HG02571 (cell line): ENCODE measurements around the gene CEP295NL.
"Not testable (repeated sequence)": the region's sequence is repeated elsewhere in the genome, so short reads cannot be mapped to it uniquely, and the experiment has no call there.

Experiments used
- ATAC-seq: cut with Tn5 transposase; IDR thresholded peaks from one replicate; pipeline ENCODE4 v1.9.1; 2021; ENCODE audit warnings: mild to moderate bottlenecking, moderate library complexity; ENCODE audit not compliant: unreplicated experiment

The CEP295NL gene, protein sequence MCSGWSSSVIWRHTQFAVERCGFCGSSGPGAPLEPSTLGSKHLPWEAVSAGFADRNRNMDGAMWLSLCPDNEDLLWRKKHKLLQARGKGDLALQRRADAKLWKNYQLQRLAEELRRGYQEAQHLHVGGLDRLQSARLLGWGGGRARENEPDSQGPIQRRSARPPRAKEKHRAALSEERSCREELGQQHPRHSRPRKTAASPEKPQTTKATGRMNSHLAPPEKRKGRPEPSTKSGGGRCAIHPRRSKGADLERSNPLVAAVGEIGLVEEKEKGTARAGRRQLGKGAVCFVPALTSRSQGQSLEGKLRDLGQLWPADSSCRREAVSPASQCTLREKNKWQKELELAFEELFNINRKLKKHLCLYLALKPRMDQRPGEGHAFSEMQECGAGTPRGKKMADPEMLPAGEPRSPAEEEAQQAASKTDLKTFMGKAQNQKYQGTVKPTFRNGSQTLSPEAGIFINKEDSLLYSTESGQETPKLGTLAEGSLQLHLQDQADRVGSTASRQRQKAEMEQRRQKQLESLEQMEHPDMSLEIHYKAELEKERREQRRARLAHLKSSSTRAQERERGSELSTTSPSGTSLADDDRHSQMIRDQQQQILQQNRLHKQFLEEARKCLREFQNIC

GRCh38 chr17:78903101-78903779, at the start of gene CEP295NL:
Gene CEP295NL (minus strand): TSS chr17:78903201. CDS start chr17:78901828, 1,373 bp downstream.
- ATAC-seq = no peak

DNA sequence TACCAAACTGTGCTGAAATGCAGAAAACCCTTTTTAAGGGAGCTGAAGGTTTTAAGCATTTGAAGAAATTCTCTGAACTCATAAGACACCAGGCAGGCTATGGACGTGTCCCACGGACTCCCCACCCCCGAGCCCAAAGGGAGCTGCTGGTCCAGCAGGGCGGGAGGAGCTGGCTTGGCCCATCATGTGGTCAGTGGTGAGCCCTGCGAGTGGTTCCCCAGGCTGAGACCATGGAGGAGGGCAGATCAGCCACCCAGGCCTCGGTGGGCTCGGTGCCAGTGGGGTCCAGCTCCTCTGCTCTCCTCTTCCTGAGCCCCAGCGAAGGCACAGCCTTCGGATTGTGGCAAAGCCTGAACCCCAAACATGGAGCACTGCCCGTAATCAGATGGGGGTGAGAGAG, 49.7 kb upstream of the CEP295NL start:
- no peak for ATAC-seq

DNA sequence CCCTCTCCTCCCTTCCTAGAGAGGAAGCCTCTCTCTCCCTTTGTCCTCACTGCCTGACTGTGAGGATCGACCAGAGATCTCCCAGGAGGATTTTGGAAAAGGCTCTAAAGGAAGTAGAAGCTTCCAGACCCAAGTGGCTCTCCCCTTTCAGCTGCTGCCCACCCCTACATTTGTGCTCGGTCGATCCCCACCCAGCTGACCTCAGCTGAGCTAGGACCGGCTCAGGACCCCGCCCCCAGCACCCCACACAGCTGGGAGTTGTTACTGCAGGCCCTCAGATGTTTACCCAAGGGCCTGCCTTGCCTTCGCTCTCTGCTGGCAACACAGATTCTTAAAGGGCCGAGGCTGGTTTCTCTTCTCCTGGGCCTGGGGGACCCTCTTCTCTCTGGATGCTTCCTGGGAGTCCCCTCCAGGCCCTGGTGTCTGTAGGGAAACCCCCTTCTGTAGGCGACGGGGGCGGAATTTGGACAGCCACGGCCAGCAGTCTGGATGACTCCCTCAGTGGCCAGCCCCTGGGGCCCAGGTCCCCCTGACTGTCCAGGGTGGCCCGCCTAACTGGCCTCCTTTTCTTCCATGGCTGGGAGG, 49.1 kb upstream of the CEP295NL start:
- ATAC-seq = no peak

DNA sequence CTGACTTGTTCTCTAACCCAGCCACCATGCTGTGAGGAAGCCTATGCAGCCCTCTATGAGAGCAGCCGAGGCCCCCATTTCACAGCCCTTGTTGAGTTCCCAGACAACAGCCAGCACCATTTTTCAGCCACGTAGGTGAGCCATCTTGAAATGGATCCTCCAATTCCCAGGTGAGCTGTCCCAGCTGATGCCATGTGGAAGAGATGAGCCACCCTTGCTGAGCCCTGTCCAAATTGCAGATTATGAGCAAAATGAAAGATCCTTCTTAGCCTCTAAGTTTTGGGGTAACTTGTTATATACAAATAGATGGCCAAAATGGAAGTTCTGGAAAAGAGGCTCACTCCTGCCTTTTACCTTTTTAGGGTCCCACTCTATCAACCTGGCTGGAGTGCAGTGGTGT, 47.9 kb upstream of the CEP295NL start:
- ATAC-seq = no peak

DNA sequence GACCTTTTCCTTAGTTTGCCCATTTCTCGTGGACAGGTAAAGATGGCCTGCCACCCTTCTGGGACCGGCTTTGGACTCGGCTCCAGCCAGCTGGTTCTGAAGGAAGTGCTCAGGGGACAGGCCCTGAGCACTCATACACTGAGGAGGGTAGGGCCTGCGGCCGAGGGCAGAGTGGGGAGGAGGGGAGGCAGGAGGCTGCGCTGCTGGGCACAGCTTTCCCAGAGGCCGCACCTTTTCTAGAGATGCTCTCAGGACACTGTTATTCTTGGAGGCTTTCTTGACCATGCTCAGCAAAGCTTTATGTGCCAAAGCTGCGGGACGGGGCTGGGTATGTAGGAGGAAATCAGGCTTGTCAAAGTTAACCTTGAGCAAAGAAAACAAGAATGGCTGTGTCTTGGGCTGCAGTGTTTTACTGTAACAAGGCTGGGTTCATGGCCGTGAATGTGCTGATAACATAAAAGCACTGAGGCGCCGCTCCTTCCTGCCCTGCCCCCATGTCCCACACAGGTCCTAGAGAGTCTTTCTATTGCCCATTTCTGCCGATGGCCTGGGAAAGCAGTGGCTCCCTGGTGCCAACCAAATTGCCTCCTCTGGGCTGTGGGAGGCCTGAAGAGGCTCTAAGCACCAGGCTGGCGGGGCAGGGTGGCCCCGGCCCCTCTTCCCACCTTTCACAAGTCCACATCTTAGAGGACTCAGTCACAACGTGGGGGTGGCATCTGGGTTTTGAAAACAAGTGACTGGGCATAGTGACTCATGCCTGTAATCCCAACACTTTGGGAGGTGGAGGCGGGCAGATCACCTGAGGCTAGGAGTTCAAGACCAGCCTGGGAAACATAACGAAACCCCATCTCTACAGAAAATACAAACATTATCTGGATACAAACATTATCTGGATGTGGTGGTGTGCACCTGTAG, 44.5 kb upstream of the CEP295NL start:
- no peak for ATAC-seq

DNA sequence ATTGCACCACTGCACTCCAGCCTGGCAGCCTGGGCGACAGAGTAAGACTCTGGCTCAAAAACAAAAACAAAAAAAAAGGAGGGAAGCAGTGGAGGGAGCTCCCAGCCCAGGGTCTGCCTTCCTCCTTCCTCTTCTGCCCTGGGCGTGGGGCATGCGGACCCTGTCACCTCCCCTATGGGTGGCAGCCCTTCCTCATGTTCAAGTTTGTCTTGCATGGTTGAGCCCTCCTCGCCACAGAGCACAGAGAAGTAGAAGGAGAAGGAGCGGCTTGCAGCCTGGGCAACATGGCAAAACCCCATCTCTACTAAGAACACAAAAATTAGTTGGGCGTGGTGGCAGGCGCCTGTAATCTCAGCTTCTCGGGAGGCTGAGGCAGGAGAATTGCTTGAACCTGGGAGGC, 43.6 kb upstream of the CEP295NL start:
- ATAC-seq = no peak

- ATAC-seq = no peak
Measured at GRCh38 chr17:78946131-78946530, 43.1 kb upstream of the CEP295NL start.

DNA sequence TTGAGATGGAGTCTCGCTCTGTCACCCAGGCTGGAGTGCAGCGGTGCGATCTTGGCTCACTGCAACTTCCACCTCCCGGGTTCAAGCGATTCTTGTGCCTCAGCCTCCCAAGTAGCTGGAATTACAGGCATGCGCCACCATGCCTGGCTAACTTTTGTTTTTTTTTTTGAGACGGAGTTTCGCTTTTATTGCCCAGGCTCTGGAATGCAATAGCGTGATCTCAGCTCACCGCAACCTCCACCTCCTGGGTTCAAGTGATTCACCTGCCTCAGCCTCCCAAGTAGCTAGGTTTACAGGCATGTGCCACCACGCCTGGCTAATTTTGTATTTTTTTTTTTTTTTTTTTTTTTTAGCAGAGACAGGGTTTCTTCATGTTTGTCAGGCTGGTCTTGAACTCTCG, 42.5 kb upstream of the CEP295NL start:
- ATAC-seq = not testable (repeated sequence)

DNA sequence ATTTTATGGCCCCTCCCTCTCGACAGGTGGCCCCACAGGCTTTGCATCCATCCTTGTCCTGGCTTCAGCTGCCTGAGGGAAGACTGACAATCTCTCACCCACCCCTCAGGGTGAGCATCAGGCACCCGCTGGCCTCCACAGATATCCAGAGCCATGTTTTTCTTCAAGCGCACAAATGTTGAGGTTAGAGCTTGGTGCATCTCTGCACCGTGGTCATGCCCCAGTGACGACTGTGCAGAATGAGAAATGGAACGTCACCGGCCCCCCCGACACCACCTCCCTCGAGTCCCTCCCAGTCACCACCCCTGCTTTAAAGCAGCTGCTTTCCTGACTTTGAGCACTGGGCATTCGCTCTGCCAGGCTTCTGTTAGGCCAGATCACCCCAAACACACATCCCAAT, 42.0 kb upstream of the CEP295NL start:
- no peak for ATAC-seq

DNA sequence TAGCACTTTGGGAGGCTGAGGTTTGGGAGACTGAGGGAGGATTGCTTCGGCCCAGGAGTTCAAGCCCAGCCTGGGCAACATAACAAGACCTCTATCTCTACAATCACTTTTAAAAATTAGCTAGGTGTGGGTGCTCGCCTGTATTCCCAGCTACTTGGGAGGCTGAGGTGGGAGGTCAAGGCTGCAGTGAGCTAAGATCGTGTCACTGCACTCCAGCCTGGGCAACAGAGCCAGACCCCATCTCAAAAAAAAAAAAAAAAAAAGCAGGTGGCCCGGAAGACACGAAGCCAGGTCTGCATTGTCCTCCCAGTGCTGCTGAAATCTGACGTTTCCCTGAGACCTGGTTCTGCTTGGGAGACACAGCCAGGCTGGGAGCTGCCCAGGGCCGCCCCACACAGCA, 41.0 kb upstream of the CEP295NL start:
- ATAC-seq = no peak

- no peak for ATAC-seq
Measured at GRCh38 chr17:78940708-78941107, 37.7 kb upstream of the CEP295NL start.

DNA sequence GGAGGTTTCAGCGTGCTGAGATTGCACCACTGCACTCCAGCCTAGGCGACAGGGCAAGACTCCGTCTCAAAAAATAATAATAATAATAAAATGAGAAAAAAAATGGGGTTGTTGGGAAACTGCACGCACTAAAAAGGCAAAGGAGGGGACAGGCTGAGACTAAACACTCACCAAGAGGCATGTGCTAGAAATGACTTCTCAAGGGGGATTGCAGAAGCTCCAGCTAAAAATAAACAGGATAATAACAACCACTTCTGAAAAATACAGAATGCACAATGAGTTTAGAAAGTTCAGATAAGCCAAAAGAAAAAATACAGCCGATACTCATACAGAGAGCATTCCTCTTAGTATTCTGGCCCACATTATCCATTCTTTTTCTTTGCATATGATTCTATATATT, 37.3 kb upstream of the CEP295NL start:
- no peak for ATAC-seq

GRCh38 chr17:78939615-78940014, 36.6 kb upstream of the CEP295NL start:
- no peak for ATAC-seq

- ATAC-seq = no peak
Measured at GRCh38 chr17:78937561-78937960, 34.6 kb upstream of the CEP295NL start.

DNA sequence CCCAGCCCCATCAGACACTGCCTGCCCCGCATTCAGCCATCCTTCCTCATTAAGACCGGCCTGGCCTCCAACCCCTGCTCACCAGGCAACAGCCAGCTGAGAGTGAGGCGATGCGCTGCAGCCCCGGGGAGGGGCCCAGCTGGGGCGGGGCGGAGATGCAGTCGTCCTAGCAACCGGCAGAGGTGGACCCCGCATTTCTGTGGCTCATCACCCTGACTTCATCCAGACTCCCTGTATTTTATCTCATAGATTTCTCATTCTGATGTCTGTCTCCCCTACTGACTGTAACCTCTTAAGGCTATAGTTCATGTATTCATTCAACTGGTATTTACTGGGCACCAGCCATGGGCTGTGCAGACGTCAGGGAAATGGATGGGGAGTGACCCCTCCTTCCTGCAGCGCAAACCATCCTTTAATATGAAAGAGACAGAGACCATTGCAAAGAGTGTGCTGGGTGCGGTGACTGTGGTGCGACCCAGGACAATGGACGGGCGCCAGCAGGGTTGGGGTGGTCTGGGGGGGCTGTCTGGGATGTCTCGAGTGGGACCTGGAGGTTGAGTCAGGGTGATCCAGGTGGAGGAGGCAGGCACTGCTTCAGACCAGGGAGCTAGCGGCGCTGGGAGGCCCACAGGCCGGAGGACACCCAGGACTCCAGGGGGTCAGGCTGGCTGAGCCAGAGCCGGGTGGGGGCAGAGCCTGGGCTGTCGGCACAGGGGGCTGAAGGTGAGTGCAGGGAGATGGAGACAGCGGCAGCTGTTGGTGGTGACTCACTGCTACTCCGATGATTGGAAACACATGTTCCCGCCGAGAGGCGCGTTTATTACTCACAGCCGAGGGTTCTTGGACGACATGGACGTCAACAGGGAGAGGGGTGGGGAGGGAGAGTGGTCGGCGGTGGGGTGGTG, 32.7 kb upstream of the CEP295NL start:
- no peak for ATAC-seq

DNA sequence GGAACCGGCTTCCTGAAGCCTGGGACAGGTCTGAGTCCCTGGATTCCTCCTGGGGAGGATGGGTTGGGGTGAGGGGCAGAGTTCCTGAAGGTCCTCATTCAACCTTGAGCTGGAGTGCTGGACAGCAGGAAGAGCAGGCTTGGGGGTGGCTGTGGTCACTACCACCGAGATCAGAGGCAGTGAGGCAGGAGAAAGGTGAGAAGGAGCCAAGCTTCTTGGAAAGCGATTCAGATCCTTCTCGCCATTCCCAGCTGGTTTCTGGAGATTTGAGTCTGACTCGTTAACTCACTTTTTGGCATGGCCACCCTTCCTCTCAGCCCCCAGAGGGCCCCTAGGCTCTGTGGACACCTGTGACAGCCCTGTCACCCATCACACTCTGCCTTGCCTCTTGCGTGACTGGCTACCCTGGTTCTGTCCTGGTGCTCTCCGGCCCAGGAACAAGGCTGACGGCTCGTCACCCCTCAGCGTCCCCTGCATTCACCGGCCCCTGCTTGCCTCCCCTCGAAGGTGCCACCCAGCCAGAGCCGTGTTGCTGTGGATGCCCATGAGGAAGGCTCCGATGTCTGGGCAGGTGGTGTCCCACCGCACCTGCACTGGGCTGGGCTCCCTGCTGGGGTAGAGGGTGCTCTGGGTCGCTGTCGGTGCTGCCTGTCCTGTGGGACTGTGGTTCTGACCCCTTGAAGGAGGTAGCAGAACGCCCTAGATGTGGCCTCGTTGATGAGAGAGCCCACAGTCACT, 31.8 kb upstream of the CEP295NL start:
- no peak for ATAC-seq

- ATAC-seq = no peak
Measured at GRCh38 chr17:78933959-78934568, 31.1 kb upstream of the CEP295NL start.
